Parathyroid adenoma (tissue), 2 donors: ENCODE data around the gene CFAP58.

Experiments used
- H2AFZ ChIP-seq: fragments of 300-600 bp; sonication (generic); one replicate; pipeline ENCODE4 v1.7.0; 2017; ENCODE audit warnings: antibody characterized with exemption, mild to moderate bottlenecking
- H3K27ac ChIP-seq: fragments of 300-600 bp; sonication (generic); one replicate; pipeline ENCODE4 v1.7.0; 2017
- H3K27me3 ChIP-seq: fragments of 300-600 bp; sonication (generic); one replicate; pipeline ENCODE4 v1.7.0; 2017; ENCODE audit warnings: low read length; ENCODE audit not compliant: control insufficient read depth, insufficient read depth
- H3K36me3 ChIP-seq: fragments of 300-600 bp; sonication (generic); one replicate; pipeline ENCODE4 v1.7.0; 2017; ENCODE audit warnings: low read length; ENCODE audit not compliant: control insufficient read depth, insufficient read depth
- H3K4me1 ChIP-seq: fragments of 300-600 bp; sonication (generic); one replicate; pipeline ENCODE4 v1.7.0; 2017; ENCODE audit warnings: control low read depth
- H3K4me2 ChIP-seq: fragments of 300-600 bp; sonication (generic); one replicate; pipeline ENCODE4 v1.7.0; 2017; ENCODE audit warnings: low read length
- H3K4me3 ChIP-seq: fragments of 300-600 bp; sonication (generic); one replicate; pipeline ENCODE4 v1.7.0; 2017; ENCODE audit warnings: low read depth, low read length
- H3K79me2 ChIP-seq: fragments of 300-600 bp; sonication (generic); one replicate; pipeline ENCODE4 v1.7.0; 2017; ENCODE audit warnings: control low read depth
- H3K9ac ChIP-seq: fragments of 300-600 bp; sonication (generic); one replicate; pipeline ENCODE4 v1.7.0; 2017; ENCODE audit warnings: mild to moderate bottlenecking
- H3K9me3 ChIP-seq: fragments of 300-600 bp; sonication (generic); one replicate; pipeline ENCODE4 v1.7.0; 2017; ENCODE audit warnings: low read length; ENCODE audit not compliant: control insufficient read depth
- CTCF ChIP-seq: fragments of 300-600 bp; sonication (generic); IDR thresholded peaks from one replicate; pipeline ENCODE4 v1.7.0; 2017; ENCODE audit warnings: antibody characterized with exemption, mild to moderate bottlenecking
- donor health status: primary hyperparathyroidism.

CFAP58 gene

DNA sequence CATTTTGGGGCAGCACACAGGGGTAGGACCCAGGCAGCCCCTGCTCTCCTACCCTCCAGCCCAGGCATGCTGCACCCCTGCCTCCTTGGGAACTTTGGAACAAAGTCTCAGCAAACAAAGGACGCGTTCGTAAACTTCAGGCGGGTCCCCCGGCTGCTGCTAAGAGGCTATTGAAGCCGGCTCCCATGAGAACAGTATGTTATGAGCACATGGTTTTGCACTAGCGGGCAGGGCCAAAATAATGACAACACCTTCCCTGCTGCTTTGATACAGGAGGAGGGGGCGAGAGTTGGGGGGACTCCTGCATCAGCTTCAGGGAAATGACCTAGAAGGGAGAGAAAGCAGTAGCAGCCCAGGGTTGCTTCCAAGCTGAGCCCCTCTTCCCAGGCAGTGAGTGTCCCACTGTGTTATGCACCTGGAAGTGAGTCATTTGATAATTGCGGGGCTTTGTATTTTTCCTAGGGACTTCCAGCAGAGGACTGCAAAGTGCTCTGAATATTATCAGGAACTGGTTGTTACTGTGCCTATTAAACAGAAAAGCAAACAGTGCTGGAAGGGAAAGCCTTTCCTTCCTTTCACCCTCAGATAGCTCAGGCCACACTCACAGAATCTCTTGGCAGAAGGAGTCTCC lies 22.3 kb upstream of the CFAP58 start:
- H3K9ac ChIP-seq, result no peak overlapping the region
- H3K4me3 ChIP-seq, result no peak overlapping the region
- H3K4me1 ChIP-seq, result peaks cover 2% of the 10 kb centered on the region

GRCh38 chr10:104332243-104333031 lies 21.2 kb upstream of the CFAP58 start:
- H2AFZ ChIP-seq, result no peak overlapping the region
- no peak overlapping the region for H3K4me3 ChIP-seq
- no peaks in the 10 kb centered on the region for H3K36me3 ChIP-seq
- TF ChIP-seq CTCF, result no peak
- no peaks in the 10 kb centered on the region for H3K27me3 ChIP-seq
- no peaks in the 10 kb centered on the region for H3K9me3 ChIP-seq
- peaks cover 35% of the 10 kb centered on the region for H3K79me2 ChIP-seq
- H3K4me2 ChIP-seq, result no peak overlapping the region
- H3K9ac ChIP-seq, result no peak overlapping the region
- H3K27ac ChIP-seq, result peak overlapping the region; percentile 51
- H3K4me1 ChIP-seq, result peaks cover 2% of the 10 kb centered on the region

More for the DNA sequence above, 22.3 kb upstream of the CFAP58 start:
- no peak overlapping the region for H2AFZ ChIP-seq
- no peak overlapping the region for H3K4me2 ChIP-seq
- H3K36me3 ChIP-seq, result no peaks in the 10 kb centered on the region
- TF ChIP-seq CTCF, result no peak
- H3K79me2 ChIP-seq, result peaks cover 30% of the 10 kb centered on the region
- no peaks in the 10 kb centered on the region for H3K27me3 ChIP-seq
- no peaks in the 10 kb centered on the region for H3K9me3 ChIP-seq
- peak overlapping the region; percentile 51 for H3K27ac ChIP-seq

- Histone ChIP-seq H3K4me1 (peaks cover 2% of the 10 kb centered on the region), H3K4me2 (no peak overlapping the region), H3K4me3 (no peak overlapping the region), H3K79me2 (peaks cover 35% of the 10 kb centered on the region), H3K27ac (peak overlapping the region; percentile 51), H3K27me3 (no peaks in the 10 kb centered on the region), H2AFZ (no peak overlapping the region), H3K9me3 (no peaks in the 10 kb centered on the region), H3K36me3 (no peaks in the 10 kb centered on the region), H3K9ac (no peak overlapping the region)
- TF ChIP-seq CTCF, result no peak
Observed at GRCh38 chr10:104333032-104333727, 20.5 kb upstream of the CFAP58 start.

- no peak overlapping the region for H3K4me3 ChIP-seq
- H3K27ac ChIP-seq, result peak overlapping the region; percentile 51
- H3K4me1 ChIP-seq, result peaks cover 2% of the 10 kb centered on the region
Observed at GRCh38 chr10:104333728-104334373, 19.8 kb upstream of the CFAP58 start.

More at GRCh38 chr10:104333728-104334373, 19.8 kb upstream of the CFAP58 start:
- Histone ChIP-seq H3K27me3 (no peaks in the 10 kb centered on the region), H3K4me2 (peak overlapping the region; percentile 36), H3K9ac (no peak overlapping the region), H3K36me3 (no peaks in the 10 kb centered on the region), H3K79me2 (peaks cover 35% of the 10 kb centered on the region), H2AFZ (no peak overlapping the region), H3K9me3 (no peaks in the 10 kb centered on the region)
- TF ChIP-seq CTCF, result no peak
